GM21515 (cell line): ENCODE results near the gene ZNF573.
"Not testable (repeated sequence)": the region's sequence is repeated elsewhere in the genome, so short reads cannot be mapped to it uniquely, and the experiment has no call there.

ENCODE experiments used
- ATAC-seq: cut with Tn5 transposase; IDR thresholded peaks from one replicate; pipeline ENCODE4 v1.9.1; 2021; ENCODE audit not compliant: unreplicated experiment

ZNF573 gene

DNA sequence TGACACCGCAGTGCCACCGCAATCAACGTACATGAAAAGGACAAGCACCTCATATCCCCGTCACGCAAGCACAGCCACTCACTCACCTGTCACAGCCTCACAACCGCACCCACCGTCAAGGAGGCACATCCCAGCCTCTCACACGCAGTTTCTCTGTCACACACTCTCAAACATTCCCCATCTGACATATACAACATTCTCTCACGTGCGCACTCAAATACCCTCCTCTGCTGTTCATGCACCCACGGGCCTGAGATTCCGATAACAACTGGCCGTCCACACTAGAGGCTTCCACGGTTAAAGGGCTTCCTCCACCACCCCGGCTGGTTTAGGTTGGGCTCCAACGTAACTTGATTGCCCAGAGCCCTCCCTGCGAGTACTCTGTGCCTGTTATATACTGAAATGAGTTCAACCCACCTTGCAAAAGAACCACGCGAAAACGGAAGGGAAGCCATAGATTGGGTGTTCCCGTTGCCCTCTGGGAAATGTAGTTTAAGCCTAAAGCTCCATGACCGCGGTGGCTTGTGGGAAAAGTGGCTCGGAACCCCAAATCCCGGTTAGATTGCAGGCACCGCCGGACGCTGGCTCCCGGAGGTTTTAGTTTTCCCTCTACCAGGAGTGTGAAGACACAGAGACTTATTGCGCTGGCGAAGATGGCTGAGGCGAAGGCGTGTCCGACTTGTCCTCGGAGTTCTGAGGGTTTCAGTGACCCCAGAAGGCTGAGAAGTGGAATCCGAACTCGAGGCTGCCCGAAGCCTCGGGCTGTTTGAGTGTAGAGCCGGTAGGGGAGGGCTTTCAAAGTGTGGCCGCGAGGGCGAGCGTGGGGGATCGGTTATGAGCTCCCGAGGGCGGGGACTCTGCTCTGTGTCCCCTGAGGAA is at the start of gene ZNF573:
TSS of gene ZNF573 (minus strand) at position 460 of the 879 bp plus-strand sequence. CDS start 5,857 bp downstream, outside the sequence.
- ATAC-seq = peak; percentile 82

DNA sequence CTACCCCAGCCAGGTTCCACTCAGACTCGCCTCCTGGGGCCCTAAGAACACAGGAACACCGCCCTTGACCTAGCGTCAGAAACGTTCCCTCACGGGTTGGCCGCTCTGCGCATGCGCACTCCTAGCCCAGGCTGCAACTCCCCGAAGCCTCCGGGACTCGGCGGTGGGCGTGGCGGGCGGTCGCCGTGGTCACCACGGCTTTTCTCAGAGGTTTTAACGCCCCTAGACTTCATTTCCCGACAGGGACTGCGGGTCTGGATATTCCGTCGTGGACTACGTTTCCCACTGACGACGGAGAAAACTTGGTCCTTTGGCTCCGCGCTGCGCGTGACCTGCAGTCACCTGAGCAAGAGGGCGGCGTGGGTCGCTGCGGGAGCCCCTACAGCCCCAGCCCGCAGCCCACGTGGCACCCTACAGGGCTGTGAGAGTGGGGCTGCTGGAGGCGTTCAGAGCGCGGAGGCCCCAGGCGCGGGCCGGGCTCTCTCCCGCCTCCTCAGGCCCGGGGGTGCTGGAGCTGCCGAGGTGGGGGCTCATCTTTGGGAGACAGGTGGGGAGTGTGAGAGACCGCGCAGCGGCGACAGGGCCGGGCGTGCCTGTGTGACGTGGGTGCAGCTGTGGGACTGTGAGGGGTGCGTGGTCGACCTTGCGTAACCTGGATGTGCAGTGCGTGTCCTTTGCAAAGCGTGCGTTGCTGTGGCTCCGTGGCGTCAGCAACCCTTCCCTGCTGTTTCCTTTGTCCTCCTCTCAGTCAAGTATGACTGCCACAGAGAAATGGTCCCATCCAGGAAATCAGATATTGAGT is 38.0 kb upstream of the ZNF573 start:
- ATAC-seq = no peak

DNA sequence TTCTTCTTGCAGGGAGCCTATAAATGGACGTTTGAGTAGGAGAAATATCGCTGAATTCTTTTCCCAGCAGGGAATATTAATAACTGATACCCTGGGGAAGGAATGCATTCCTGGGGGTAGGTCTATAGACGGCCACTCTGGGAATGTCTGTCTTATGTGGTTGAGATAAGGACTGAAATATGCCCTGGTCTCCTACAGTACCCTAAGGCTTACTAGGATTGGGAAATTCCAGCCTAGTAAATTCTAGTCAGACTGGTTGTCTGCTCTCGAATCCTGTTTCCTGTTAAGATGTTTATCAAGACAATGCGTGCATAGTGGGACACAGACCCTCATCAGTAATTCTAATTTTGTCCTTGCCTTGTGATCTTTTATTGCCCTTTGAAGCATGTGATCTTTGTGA is 36.2 kb upstream of the ZNF573 start:
- not testable (repeated sequence) for ATAC-seq

DNA sequence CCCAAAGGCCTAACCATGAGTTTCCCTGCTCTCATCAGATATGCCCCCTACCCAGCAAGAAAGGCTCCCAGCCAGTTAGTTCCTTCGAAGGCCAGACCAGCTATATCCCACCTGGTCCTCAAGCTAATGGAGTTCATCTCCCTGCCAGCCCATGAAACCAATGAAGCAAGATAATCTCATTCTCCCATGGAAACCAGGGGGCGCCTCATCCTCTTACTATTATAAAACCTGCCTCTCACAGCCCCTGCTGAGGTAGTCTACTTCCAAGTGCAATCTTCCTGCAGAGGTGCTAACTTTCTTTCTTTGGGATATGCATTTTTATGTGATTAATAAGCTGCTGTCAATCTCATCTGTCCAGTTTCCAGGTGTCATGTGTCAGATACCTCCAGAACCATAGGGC is 34.0 kb upstream of the ZNF573 start:
- no peak for ATAC-seq

DNA sequence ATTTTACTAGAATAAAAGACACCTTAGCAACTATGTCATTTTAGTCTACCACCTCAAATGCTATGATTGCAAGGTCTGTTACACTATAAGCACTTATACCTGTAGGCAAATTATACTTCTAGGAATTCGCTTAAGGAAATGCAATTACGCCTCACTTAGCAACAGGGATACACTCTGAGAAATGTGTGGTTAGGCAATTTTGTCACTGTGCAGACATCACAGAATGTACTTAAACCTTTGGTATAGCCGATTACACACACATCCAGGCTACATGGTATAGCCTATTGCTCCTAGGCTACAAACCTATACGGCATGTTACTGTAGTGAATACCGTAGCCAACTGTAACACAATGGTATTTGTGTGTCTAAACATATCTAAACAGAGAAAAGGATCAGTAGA is 30.0 kb upstream of the ZNF573 start:
- no peak for ATAC-seq

DNA sequence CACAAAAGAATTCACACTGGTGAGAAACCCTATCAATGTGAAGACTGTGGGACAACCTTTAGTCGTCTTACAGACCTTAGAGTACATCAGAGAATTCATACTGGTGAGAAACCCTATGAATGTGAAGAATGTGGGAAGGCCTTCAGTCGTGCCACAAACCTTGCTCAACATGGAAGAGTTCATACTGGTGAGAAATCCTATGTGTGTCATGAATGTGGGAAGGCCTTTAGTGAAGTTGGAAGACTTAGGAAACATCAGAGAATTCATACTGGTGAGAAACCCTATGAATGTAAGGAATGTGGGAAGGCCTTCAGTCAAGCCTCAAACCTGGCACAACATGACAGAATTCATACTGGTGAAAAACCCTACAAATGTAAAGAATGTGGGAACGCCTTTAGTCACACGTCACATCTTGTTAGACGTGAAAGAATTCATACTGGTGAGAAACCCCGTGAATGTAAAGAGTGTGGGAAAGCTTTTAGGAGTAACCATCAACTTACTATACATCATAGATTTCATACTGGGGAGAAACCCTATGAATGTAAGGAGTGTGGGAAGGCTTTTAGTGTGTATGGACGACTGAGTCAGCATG is 24.0 kb upstream of the ZNF573 start:
- no peak for ATAC-seq

DNA sequence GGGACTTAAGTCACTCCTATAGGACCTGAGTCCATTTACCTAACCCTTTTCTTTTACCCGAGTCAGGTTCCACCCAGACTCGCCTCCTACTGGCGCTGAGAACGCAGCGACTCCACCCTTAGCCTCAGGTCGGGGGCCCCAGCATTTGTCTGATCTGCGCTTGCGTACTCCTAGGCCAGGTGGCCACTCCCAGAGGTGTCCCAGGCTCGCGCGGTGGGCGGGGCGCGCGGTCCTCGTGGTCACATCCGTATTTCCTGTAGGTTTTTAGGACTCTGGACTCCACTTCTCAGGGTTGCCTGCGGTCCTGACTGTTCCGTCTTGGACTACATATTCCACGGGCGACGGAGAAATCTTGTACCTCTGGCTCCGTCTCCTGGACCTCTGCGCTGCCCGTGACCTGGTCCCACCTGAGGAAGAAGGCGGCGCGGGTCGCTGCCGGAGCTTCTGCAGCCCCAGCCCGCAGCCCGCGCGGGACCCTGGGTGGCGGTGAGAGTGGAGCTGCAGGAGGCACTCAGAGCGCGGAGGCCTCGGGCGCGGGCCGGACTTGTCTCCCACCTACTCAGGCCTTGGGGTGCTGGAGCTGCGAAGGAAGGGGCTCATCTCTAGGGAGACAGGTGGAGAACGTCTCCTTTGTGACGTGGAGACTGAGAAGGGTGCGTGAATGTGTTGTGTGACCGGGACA is 11.0 kb upstream of the ZNF573 start:
- ATAC-seq = no peak

DNA sequence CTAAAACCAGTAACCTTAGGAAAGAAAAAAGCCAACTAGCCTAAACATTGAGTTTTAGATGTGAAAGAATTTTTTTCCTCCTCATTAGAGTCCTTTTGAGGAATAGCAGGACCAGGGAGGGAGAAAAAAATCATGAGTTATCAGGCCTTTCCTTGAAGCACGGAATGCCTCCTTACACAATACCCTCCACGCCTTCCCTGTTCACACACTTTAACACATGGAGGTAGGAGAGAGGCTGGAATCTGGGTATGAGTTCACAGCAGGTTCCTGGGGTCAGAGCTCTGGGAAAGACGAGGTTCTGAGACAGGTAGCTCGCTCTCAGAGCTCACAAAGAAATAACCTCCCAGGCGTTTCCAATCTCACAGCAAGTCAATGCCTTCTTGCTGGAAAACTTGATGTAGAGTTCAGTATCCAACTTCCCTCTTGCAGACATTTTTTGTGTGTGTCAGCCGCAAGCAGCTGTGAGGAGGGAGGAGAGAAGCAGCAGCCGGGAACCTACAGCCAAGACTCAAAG is 716 bp downstream of the ZNF573 start:
- ATAC-seq = no peak

DNA sequence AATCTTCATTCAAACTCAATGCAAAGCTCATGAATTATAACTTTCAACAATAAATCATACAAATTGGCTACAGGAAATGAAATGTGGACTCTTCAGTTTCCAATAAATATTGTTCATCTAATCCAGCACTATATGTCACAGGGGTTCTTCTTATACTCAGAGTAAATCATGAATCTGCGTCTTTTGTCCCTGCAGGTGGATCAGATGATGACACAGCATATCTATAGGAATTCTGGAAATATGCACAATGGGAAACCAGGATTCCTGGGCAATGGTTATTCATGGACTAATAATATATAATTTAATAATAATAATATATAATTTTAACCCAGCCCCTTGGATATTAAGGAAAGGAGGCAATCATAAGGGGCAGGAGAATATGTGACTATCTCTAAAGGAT is 8.4 kb downstream of the ZNF573 start:
- ATAC-seq = no peak

DNA sequence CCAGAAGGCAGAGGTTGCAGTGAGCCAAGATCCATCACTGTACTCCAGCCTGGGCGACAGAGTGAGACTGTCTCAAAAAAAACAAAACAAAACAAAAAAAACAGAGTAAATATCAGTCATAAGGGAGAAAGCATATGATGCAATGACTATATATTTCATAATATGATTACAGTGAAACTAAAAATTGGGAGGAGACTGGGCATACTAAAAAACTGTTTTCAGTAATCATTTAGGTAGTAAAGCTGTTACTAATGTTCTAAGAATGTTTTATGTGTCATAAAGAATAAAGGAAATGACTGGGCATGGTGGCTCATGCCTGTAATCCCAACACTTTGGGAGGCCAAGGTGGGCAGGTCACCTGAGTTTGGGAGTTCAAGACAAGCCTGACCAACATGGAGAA is 15.9 kb downstream of the ZNF573 start:
- no peak for ATAC-seq

DNA sequence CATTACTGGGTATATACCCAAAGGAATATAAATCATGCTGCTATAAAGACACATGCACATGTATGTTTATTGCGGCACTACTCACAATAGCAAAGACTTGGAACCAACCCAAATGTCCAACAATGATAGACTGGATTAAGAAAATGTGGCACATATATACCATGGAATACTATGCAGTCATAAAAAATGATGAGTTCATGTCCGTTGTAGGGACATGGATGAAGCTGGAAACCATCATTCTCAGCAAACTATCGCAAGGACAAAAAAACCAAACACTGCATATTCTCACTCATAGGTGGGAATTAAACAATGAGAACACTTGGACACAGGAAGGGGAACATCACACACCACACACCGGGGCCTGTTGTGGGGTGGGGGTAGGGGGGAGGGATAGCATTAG is 21.7 kb downstream of the ZNF573 start:
- not testable (repeated sequence) for ATAC-seq

DNA sequence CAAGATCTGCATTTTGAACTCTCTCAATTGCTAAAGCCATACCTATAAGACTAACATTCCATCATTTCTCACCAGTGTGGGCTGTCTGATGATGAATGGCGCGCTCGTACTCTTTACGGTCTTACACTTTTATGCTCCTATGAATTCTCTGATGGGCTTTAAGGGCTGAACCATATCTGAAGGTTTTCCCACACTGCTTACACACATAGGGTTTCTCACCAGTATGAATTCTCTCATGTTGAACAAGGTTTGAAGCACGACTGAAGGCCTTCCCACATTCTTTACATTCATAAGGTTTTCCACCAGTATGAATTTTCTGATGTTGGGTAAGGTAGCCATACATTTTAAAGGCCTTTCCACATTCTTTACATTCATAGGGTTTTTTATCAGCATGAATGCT is 41.0 kb downstream of the ZNF573 start:
- no peak for ATAC-seq

DNA sequence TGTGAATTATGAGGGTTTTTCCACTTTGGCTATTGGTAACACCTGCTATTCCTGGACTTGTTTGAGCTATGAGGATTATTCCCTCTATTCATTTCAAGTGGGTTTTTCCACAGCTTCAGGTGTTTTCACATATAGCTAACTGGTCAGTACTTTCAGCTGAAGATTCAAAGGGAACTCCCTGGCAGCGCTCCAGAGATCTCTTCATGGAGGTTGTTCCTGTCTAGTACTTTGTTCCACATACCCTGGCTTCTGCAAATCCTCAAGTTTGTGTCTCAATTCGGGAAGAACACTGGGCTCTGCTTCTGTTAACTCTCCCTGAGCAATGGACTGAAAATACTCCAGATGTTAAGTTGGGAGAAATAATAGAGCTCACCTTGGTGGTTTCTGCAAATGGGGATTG is 54.2 kb downstream of the ZNF573 start:
- ATAC-seq = no peak

DNA sequence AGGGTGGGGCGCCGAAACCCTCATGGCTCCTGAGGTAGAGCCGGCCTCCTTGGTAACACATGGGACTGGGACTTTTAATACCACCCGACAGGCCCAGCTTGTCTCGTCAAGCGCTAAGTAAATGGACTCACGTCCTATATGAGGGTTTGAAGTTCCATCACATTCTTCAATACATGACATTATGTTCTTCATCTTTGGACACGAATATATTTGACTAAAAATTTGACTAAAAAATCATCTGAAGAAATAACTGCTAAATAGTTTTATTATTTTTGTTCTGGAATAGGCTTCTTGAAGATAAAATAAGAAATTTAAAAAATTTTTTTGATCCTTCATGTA is 59.5 kb downstream of the ZNF573 start:
- no peak for ATAC-seq

DNA sequence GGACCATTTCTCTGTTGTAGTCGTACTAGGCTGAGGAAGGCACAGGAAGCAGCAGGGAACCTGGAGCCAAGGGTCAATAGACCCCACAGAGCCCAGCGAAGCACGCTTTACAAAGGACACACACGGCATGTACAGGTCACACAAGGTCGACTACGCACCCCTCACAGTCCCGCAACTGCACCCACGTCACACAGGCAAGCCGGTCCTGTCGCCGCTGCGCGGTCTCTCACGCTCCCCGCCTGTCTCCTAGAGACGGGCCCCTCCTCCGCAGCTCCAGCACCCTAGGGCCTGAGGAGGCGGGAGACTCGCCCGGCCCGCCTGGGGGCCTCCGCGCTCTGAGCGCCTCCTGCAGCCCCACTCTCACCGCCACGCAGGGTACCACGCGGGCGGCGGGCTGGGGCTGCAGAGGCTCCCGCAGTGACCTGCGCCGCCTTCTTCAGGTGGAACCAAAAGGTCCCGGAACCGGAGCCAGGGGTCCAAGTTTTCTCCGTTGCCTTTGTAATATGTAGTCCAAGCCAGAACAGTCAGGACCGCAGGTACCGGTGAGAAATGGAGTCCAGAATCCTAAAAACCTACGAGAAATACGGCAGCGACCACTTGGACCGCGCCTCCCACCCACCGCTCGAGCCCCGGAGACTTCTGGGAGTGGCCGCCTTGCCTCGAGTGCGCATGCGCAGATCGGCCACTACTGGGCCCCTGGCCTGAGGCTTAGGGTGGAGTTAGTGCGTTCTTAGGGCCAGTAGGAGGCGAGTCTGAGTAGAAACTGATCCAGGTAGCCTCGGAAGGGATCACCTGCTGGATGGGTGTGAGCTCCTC is 60.1 kb downstream of the ZNF573 start, which contains the start of gene ZNF607:
TSS of gene ZNF607 (minus strand) at position 651 of the 816 bp plus-strand sequence. CDS start 8,143 bp downstream, outside the sequence.
- ATAC-seq = peak; percentile 93

DNA sequence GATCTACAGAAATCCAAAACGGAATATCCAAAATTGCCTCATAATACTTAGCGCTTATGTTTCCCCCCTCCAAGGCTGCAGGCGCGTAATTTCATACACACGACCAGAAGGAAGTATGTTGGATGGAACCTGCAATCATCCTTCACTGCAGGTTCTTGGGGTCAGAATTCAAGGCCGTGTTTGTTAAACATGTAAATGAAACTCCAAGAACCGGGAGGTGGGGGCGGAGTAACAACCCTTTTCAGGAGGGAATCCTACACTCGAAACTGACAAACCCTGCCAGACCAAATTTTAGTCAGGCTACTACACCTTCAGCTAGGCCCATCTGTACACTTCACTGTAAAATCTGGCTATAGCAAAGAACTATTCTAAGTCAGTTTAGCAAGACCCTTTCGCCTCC is 61.1 kb downstream of the ZNF573 start:
- ATAC-seq = no peak

DNA sequence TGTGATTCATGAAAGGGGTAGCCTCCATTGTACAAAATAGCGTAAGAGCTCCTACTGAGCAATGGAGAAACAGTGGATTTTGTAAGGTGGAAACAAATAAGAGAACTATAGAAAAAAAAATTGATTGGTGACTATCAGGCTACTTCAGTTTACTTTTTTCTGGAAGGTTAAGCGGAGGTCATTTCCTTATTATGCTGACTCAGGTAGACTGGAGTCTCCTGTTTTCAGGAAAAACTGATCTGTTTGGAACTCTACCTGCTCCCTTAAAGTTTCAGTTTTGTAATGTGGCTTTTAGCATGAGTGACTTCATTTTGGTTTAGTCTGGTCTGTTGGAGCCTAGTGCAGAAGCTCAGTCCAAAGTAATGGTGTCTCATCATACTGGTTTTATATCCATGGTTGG is 63.2 kb downstream of the ZNF573 start:
- ATAC-seq = no peak

DNA sequence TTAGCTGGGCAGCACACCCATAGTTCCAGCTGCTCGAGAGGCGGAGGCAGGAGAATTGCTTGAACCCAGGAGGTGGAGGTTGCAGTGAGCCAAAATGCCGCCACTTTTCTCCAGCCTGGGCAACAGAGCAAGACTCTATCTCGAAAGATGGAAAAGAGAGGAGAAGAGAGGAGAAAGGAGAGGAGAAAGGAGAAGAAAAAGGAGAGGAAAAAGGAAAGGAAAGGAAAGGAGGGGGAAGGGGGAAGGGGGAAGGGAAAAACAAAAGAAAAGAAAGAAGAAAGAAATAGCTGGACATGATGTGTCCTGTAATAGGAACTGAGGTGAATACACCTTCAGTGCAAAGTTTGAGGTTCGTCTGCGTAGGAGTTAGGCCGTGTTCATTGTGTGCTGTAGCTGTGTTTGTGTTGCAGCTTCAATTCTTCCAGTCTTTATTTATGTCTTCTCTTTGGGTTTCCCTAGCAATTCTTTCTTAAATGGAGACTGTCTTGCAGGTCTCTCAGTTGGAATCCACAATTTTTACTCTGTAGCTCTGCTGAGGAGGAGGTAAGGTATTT is 73.3 kb downstream of the ZNF573 start:
- ATAC-seq = no peak

DNA sequence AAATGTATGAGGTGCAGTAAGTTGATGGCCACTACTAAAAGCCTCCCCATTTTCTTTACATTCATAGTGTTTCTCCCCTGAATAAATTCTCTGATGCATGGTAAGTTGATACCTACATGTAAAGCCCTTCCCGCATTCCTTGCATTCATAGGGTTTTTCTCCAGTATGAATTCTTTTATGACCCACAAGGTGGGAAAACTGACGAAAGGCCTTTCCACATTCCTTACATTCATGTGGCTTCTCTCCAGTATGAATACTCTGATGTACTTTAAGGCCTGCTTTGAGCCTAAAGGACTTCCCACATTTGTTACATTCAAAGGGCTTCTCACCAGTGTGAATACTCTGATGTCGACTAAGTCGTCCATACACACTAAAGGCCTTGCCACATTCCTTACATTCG is 80.3 kb downstream of the ZNF573 start:
- no peak for ATAC-seq

DNA sequence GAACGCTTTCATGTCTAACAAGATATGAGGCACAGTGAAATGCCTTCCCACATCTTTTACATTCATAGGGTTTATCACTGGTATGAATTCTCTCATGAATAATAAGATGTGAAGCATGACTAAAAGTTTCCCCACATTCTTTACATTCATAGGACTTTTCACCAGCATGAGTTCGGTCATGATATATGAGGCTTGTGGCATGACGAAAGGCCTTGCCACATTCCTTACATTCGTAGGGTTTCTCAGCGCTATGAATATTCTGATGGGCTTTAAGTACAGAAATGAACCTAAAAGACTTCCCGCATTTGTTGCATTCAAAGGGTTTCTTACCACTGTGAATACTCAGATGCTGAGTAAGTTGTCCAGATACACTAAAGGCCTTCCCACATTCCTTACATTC is 81.2 kb downstream of the ZNF573 start:
- ATAC-seq = no peak
